HG03039 (cell line): ENCODE measurements around the gene ANTXRL.
"Not testable (repeated sequence)": the region's sequence is repeated elsewhere in the genome, so short reads cannot be mapped to it uniquely, and the experiment has no call there.

Source experiments
- ATAC-seq: cut with Tn5 transposase; IDR thresholded peaks from one replicate; pipeline ENCODE4 v1.9.1; 2021; ENCODE audit warnings: mild to moderate bottlenecking, moderate library complexity; ENCODE audit not compliant: unreplicated experiment

Gene ANTXRL

GRCh38 chr10:46286991-46287693 is at the start of gene ANTXRL:
Gene ANTXRL (plus strand): TSS chr10:46286997. CDS start chr10:46287263, 266 bp downstream.
- ATAC-seq, result no peak

DNA sequence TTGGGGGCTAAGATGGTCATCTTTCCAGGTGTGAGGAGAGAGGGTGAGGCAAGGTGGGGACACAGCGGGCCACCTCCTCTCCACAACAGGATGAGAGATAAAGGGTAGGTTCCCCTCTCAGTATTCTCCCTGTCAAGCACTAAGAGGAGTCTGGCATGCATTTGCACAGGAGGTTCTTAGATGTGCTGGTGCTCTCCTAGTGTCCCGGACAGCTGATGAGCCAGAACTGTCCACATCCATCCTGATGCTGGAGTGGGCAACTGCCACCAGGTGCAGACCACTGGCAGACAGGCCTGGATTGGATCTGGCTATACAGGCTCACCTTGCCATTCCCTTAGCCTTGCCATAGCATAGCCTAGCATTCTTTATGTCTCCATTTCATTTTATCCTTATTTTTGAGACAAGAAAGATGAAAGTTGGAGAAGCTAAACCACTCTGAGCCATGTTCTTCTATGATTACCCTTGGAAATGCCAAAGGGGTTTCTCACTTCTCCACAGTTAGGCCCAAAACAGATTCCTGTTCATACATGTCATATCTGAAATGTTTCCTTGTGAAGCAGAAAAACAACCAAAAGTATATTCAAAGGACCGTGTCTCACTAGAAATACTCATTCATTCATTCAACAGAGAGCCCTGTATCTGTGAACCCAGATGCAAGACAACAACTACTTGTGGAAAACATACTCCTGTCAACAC is 48.8 kb upstream of the ANTXRL start:
- ATAC-seq, result no peak

GRCh38 chr10:46239247-46239646 is 47.5 kb upstream of the ANTXRL start:
- ATAC-seq, result no peak

DNA sequence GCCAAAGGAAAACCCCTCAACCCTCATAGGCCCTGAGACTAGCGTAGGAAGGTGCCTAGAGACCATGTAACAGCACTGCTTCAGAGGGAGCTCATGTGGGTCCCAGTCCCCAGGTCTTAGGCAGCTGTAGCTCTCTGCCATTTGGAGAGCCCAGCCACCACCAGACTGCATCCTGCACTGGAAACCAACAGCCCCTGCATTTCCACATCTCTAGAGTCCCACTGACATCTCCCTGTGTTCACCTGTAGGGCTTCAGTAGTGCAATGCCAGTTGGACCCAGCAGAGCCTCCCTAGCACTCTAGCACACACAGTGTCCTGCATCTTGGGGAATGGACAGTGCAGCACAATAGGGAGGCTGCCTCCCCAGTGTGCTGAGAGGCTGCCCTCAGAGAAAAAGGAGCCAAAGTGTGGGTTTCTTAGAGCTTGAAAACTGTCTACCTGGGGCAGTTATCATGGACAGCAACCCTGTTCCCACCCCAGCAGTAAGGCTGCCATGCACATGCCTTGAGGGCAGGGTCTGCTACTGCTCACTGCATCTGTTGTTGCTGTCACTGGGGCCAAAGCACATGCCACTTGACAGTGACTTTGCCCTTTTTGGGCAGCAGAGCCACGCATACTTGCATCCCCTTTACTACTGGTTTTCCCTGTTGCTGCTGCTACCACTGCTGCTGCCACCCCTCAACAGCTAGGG is 46.7 kb upstream of the ANTXRL start:
- ATAC-seq, result no peak

- ATAC-seq, result no peak
Measured at GRCh38 chr10:46240684-46241565, 45.9 kb upstream of the ANTXRL start.

DNA sequence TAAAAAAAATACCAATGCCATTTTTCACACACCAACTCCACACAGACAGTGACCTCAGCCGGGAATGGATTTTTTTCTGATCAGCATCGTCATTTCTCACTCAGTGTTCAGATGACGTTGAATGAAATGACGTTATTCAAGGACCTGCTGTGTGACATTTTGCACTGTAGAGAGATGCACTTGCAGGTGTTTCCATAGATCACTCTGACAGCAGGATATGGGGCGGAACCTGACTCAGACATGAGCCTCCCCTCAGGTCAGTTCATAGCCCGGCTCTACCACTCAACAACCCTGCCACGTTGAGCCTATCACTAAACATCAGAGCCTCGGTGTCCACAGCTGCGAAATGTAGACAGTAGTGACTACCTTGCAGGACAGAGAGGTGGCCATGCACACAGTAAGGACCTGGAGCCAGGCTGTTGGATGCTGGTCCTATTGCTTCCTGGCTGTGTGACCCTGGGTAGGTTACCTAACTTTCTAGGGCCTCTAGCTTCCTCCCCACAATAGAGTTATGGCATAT is 41.4 kb upstream of the ANTXRL start:
- ATAC-seq, result no peak

DNA sequence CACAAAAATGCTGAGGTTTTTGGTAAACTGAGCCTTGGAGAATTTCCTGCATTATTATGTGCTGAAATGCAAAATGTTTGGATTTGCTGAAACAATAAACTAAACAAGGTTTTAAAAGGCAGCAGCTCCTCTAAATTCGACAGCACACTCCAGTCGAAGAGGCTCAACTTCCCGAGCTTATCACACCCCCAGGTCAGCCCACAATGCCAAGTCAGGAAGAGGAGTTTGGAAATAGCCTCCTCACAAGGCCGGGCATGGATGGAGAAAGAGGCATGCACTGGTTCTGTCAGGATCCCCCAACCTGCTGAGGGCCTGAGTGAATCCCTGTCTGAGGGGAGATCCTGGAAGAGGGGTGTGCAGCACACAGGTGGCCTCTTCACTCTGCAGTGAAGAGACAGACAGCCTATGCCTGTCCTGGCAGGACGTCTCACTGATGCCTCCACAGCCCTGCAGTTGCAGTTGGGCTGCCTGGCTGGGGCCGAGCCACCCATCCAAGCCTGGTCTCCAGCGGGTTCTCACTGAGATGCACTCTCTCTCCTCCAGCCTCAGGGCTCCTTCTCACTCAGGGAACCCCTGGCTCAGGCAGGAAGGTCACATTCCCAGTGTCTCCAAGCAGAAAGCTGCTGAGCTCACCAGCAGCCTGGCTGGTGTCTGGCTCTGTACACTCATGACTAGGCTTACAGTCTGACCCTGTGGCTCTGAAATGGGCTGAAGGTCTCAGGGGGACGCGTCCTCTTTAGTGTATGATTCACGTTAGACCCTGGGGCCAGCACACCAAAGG is 40.2 kb upstream of the ANTXRL start:
- not testable (repeated sequence) for ATAC-seq

DNA sequence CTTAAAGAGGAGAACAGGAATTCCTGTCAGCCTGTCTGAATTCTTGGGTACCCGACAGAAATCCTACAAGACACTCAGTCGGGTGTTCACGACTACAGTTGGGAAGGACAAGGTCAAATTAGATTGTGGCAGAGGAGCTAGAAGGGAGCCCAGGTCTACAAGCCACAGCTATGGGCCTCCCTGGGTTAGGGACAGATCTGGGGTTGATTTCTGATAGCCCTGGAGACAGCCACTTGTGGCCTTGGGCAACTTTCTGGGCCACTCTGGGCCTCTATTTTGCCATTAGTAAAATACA is 39.7 kb upstream of the ANTXRL start:
- no peak for ATAC-seq

- no peak for ATAC-seq
Measured at GRCh38 chr10:46247808-46248569, 38.8 kb upstream of the ANTXRL start.

- ATAC-seq, result no peak
Measured at GRCh38 chr10:46248651-46249146, 38.1 kb upstream of the ANTXRL start.

- ATAC-seq, result not testable (repeated sequence)
Measured at GRCh38 chr10:46249617-46250344, 37.0 kb upstream of the ANTXRL start.

GRCh38 chr10:46250481-46250880 is 36.3 kb upstream of the ANTXRL start:
- no peak for ATAC-seq

GRCh38 chr10:46250898-46251856 is 35.6 kb upstream of the ANTXRL start:
- ATAC-seq, result no peak

GRCh38 chr10:46251857-46252847 is 34.6 kb upstream of the ANTXRL start:
- no peak for ATAC-seq

DNA sequence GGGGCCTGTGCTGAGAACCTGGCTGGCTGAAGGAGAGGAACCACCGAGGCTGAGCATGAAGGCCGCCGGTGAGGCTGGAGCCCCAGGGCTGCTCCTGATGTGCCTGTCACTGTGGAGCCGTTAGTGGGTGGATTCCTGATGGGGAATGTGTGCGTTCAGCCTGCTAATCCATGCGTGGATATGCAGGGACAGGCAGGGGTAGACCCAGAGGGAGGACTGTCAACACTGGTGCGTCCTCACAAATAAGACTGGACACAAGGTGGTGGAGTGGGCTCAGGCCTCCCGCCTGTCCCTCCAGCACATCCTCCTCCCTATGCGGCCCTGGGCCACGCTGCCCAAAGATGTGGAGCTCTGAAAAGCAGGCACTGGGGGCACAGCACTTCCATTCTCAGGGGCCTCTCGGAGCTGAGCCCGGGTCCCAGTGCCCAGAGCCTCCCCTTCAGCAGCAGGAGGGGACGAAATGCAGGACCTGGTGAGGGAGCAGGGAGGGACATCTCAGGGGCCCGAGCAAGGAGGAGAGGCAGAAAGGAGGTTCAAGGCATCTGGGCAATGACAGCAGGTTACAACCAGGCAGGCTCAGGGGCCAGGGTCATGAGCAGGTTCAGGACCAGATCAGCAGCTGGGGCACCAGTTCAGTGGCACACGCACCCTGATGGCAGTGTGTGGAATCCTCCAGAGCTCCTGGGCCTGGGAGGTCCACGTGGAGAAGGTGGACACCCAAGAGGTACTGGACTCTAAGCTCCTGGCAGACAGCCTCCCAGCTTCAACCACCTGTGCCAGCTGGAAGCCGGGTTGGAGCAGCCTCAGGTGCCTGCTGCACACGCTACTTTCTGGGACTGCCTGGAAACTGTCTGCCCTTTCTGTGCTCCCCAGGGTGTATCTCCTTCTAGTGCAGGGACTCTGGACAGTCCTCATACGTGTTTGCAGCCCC is 33.5 kb upstream of the ANTXRL start:
- no peak for ATAC-seq
